Activated CD4-positive, alpha-beta T cell treated with anti-CD3 and anti-CD28 coated beads, Interleukin-2, amount 10 ng/mL, durations not matched to agents 7 days and 5 days (primary cell): Measurements from ENCODE around the gene LPIN2. TPM values are rescaled to one million over a fixed set of nuclear protein-coding genes. Genes with fewer than 3 reads are reported as not detected.
"Not testable (repeated sequence)": the region's sequence is repeated elsewhere in the genome, so short reads cannot be mapped to it uniquely, and the experiment has no call there.

Experiments used
- CTCF ChIA-PET: fragments of 350-600 bp; sonication (Branson Sonifier 250); formaldehyde crosslinking; loops from one replicate; lab custom pipeline; 2021; ENCODE audit warnings: antibody characterized with exemption; lab: Charles Lee
- POLR2A ChIA-PET: fragments of 350-600 bp; sonication (Branson Sonifier 250); formaldehyde crosslinking; loops from one replicate; lab custom pipeline; 2021; ENCODE audit warnings: antibody characterized with exemption; lab: Charles Lee
- DNase-seq: peaks from one replicate; pipeline ENCODE4 v3.0.0-alpha.2; 2020
- H3K27ac Mint-ChIP-seq: one replicate; pipeline ENCODE4 v1.8.0; 2021; ENCODE audit warnings: mild to moderate bottlenecking, moderate library complexity, mixed read lengths
- H3K27me3 Mint-ChIP-seq: one replicate; pipeline ENCODE4 v1.8.0; 2021; ENCODE audit warnings: mixed read lengths
- H3K36me3 Mint-ChIP-seq: one replicate; pipeline ENCODE4 v1.8.0; 2021; ENCODE audit warnings: low read depth, mixed read lengths
- H3K4me1 Mint-ChIP-seq: one replicate; pipeline ENCODE4 v1.8.0; 2021; ENCODE audit warnings: mixed read lengths
- H3K4me3 Mint-ChIP-seq: one replicate; pipeline ENCODE4 v1.8.0; 2021; ENCODE audit warnings: mild to moderate bottlenecking, moderate library complexity, mixed read lengths
- H3K9me3 Mint-ChIP-seq: one replicate; pipeline ENCODE4 v1.8.0; 2021; ENCODE audit warnings: mixed read lengths
- total RNA-seq, 2 experiments: library from RNA; stranded (reverse); gene quantifications; one replicate each; pipeline ENCODE4 v1.2.3, GENCODE V29; 2021

LPIN2 gene
- total RNA-seq, 2 experiments from 2014 or later, result 99.6 to 106 TPM

GRCh38 chr18:3054780-3055179 lies 41.8 kb upstream of the LPIN2 start:
- peaks cover 51% of the 10 kb centered on the region for H3K4me1 Mint-ChIP-seq
- ChIA-PET POLR2A (no interaction called here), CTCF (interaction anchor here (0.6 to 1.4 kb wide), 6 partner anchors 12 to 191 kb away, joined by 3 read pairs; no protein-coding TSS in a partner anchor)
- no peaks in the 10 kb centered on the region for H3K27me3 Mint-ChIP-seq
- H3K27ac Mint-ChIP-seq, result no peak overlapping the region
- peaks cover 14% of the 10 kb centered on the region for H3K9me3 Mint-ChIP-seq
- DNase-seq, result no peak
- H3K36me3 Mint-ChIP-seq, result peaks cover 13% of the 10 kb centered on the region
- H3K4me3 Mint-ChIP-seq, result no peak overlapping the region

- H3K36me3 Mint-ChIP-seq, result peaks cover 13% of the 10 kb centered on the region
- no peak overlapping the region for H3K27ac Mint-ChIP-seq
- peaks cover 48% of the 10 kb centered on the region for H3K4me1 Mint-ChIP-seq
- DNase-seq, result no peak
- peaks cover 14% of the 10 kb centered on the region for H3K9me3 Mint-ChIP-seq
- CTCF ChIA-PET, result interaction anchor here (1.1 to 1.6 kb wide), 3 partner anchors 12 to 43 kb away, joined by 3 read pairs; no protein-coding TSS in a partner anchor
- POLR2A ChIA-PET, result no interaction called here
- no peaks in the 10 kb centered on the region for H3K27me3 Mint-ChIP-seq
- no peak overlapping the region for H3K4me3 Mint-ChIP-seq
These were observed 41.3 kb upstream of the LPIN2 start for GRCh38 chr18:3054214-3054613.

- H3K27me3 Mint-ChIP-seq, result no peaks in the 10 kb centered on the region
- no peak for DNase-seq
- H3K4me1 Mint-ChIP-seq, result peaks cover 44% of the 10 kb centered on the region
- H3K36me3 Mint-ChIP-seq, result peaks cover 13% of the 10 kb centered on the region
- no peak overlapping the region for H3K4me3 Mint-ChIP-seq
- ChIA-PET POLR2A (no interaction called here), CTCF (interaction anchor here (0.6 to 1.6 kb wide), 3 partner anchors 10 to 68 kb away, joined by 3 to 4 read pairs (median 3); no protein-coding TSS in a partner anchor)
- no peak overlapping the region for H3K27ac Mint-ChIP-seq
- H3K9me3 Mint-ChIP-seq, result peaks cover 14% of the 10 kb centered on the region
These were observed 40.1 kb upstream of the LPIN2 start for GRCh38 chr18:3053081-3053480.

- H3K36me3 Mint-ChIP-seq, result peaks cover 13% of the 10 kb centered on the region
- H3K4me3 Mint-ChIP-seq, result no peak overlapping the region
- no peaks in the 10 kb centered on the region for H3K27me3 Mint-ChIP-seq
- peak overlapping the region; percentile 42 for H3K27ac Mint-ChIP-seq
- H3K9me3 Mint-ChIP-seq, result peaks cover 14% of the 10 kb centered on the region
- peaks cover 40% of the 10 kb centered on the region for H3K4me1 Mint-ChIP-seq
- no peak for DNase-seq
- ChIA-PET POLR2A (no interaction called here), CTCF (interaction anchor here (1.0 to 1.6 kb wide), 3 partner anchors 11 to 16 kb away, joined by 3 to 4 read pairs (median 3); no protein-coding TSS in a partner anchor)
These were observed 39.4 kb upstream of the LPIN2 start for GRCh38 chr18:3052411-3052758.

GRCh38 chr18:3051718-3052410 lies 38.9 kb upstream of the LPIN2 start:
- H3K4me1 Mint-ChIP-seq, result peaks cover 37% of the 10 kb centered on the region
- H3K9me3 Mint-ChIP-seq, result peaks cover 14% of the 10 kb centered on the region
- peaks cover 13% of the 10 kb centered on the region for H3K36me3 Mint-ChIP-seq
- DNase-seq, result no peak
- H3K27me3 Mint-ChIP-seq, result no peaks in the 10 kb centered on the region
- CTCF ChIA-PET, result interaction anchor here (0.8 to 1.3 kb wide), 2 partner anchors 15 to 30 kb away, joined by 3 to 5 read pairs; no protein-coding TSS in a partner anchor
- peak overlapping the region; percentile 42 for H3K27ac Mint-ChIP-seq
- H3K4me3 Mint-ChIP-seq, result no peak overlapping the region
- POLR2A ChIA-PET, result no interaction called here

- H3K27ac Mint-ChIP-seq, POLR2A ChIA-PET, H3K4me3 Mint-ChIP-seq, DNase-seq, H3K27me3 Mint-ChIP-seq: not testable (repeated sequence)
- Mint-ChIP-seq H3K9me3 (peaks cover 14% of the 10 kb centered on the region), H3K36me3 (peaks cover 13% of the 10 kb centered on the region), H3K4me1 (peaks cover 46% of the 10 kb centered on the region)
- CTCF ChIA-PET, result interaction anchor here (1.2 kb wide), 1 partner anchor 13 kb away, joined by 3 read pairs; no protein-coding TSS in a partner anchor
These were observed 37.0 kb upstream of the LPIN2 start for GRCh38 chr18:3049897-3050454.

GRCh38 chr18:3048820-3049349 lies 35.9 kb upstream of the LPIN2 start:
- Mint-ChIP-seq H3K9me3 (peaks cover 10% of the 10 kb centered on the region), H3K27me3 (no peaks in the 10 kb centered on the region), H3K4me1 (peaks cover 45% of the 10 kb centered on the region), H3K36me3 (peaks cover 10% of the 10 kb centered on the region), H3K27ac (no peak overlapping the region), H3K4me3 (no peak overlapping the region)
- POLR2A ChIA-PET, result no interaction called here
- CTCF ChIA-PET, result interaction anchor here (0.7 to 1.2 kb wide), 2 partner anchors 14 to 617 kb away, joined by 3 read pairs; no protein-coding TSS in a partner anchor
- DNase-seq, result no peak

- no peak for DNase-seq
- ChIA-PET CTCF (interaction anchor here (0.7 kb wide), 1 partner anchor 618 kb away, joined by 3 read pairs; no protein-coding TSS in a partner anchor), POLR2A (no interaction called here)
- Mint-ChIP-seq H3K4me3 (no peak overlapping the region), H3K36me3 (peaks cover 5% of the 10 kb centered on the region), H3K27me3 (no peaks in the 10 kb centered on the region), H3K4me1 (peaks cover 40% of the 10 kb centered on the region), H3K27ac (no peak overlapping the region), H3K9me3 (peaks cover 4% of the 10 kb centered on the region)
These were observed 35.2 kb upstream of the LPIN2 start for GRCh38 chr18:3048121-3048520.

- POLR2A ChIA-PET, result no interaction called here
These were observed 33.4 kb upstream of the LPIN2 start for GRCh38 chr18:3046216-3046808.

GRCh38 chr18:3044931-3045698 lies 32.2 kb upstream of the LPIN2 start:
- no peaks in the 10 kb centered on the region for H3K36me3 Mint-ChIP-seq
- H3K4me1 Mint-ChIP-seq, result peaks cover 29% of the 10 kb centered on the region
- CTCF ChIA-PET, result interaction anchor here (1.3 to 2.6 kb wide), 3 partner anchors 12 to 50 kb away, joined by 3 to 13 read pairs (median 6); no protein-coding TSS in a partner anchor
- DNase-seq, result no peak
- no peaks in the 10 kb centered on the region for H3K27me3 Mint-ChIP-seq
- H3K4me3 Mint-ChIP-seq, result no peak overlapping the region
- H3K27ac Mint-ChIP-seq, result peak overlapping the region; percentile 0
- H3K9me3 Mint-ChIP-seq, result no peaks in the 10 kb centered on the region
- POLR2A ChIA-PET, result no interaction called here

More at GRCh38 chr18:3046216-3046808, 33.4 kb upstream of the LPIN2 start:
- no peaks in the 10 kb centered on the region for H3K36me3 Mint-ChIP-seq
- no peaks in the 10 kb centered on the region for H3K27me3 Mint-ChIP-seq
- H3K27ac Mint-ChIP-seq, result peak overlapping the region; percentile 76
- H3K9me3 Mint-ChIP-seq, result no peaks in the 10 kb centered on the region
- CTCF ChIA-PET, result interaction anchor here (1.2 to 2.6 kb wide), 3 partner anchors 9 to 51 kb away, joined by 3 to 13 read pairs (median 6); no protein-coding TSS in a partner anchor
- DNase-seq, result no peak
- H3K4me3 Mint-ChIP-seq, result no peak overlapping the region
- H3K4me1 Mint-ChIP-seq, result peaks cover 27% of the 10 kb centered on the region

GRCh38 chr18:3042379-3042778 lies 29.4 kb upstream of the LPIN2 start:
- no peaks in the 10 kb centered on the region for H3K36me3 Mint-ChIP-seq
- CTCF ChIA-PET, result interaction anchor here (1.6 kb wide), 1 partner anchor 22 kb away, joined by 3 read pairs; no protein-coding TSS in a partner anchor
- POLR2A ChIA-PET, result no interaction called here

GRCh38 chr18:3041843-3042242 lies 28.9 kb upstream of the LPIN2 start:
- Mint-ChIP-seq H3K4me3 (no peak overlapping the region), H3K9me3 (no peaks in the 10 kb centered on the region), H3K4me1 (peaks cover 39% of the 10 kb centered on the region), H3K36me3 (no peaks in the 10 kb centered on the region), H3K27ac (no peak overlapping the region), H3K27me3 (no peaks in the 10 kb centered on the region)
- POLR2A ChIA-PET, result no interaction called here
- CTCF ChIA-PET, result interaction anchor here (1.6 kb wide), 1 partner anchor 22 kb away, joined by 3 read pairs; no protein-coding TSS in a partner anchor
- no peak for DNase-seq

More at GRCh38 chr18:3042379-3042778, 29.4 kb upstream of the LPIN2 start:
- H3K4me1 Mint-ChIP-seq, result peaks cover 37% of the 10 kb centered on the region
- H3K9me3 Mint-ChIP-seq, result no peaks in the 10 kb centered on the region
- H3K4me3 Mint-ChIP-seq, result no peak overlapping the region
- no peak overlapping the region for H3K27ac Mint-ChIP-seq
- no peak for DNase-seq
- no peaks in the 10 kb centered on the region for H3K27me3 Mint-ChIP-seq
